SK-N-SH (cell line): ENCODE results near the gene ATRAID. TPM values are rescaled to one million over a fixed set of nuclear protein-coding genes. Genes with fewer than 3 reads are reported as not detected.
A peak's percentile ranks its signal among the peaks of the same experiment; 100 is the strongest.

Experiments
- CTCF ChIA-PET: fragments of 300-600, 350-600 bp; formaldehyde crosslinking; extraction: SDS; loops from one replicate; lab custom pipeline; 2021; lab: Yijun Ruan, JAX
- POLR2A ChIA-PET: fragments of 350-600 bp; sonication (Branson Sonifier 250); formaldehyde crosslinking; extraction: SDS; loops from one replicate; lab custom pipeline; 2020; ENCODE audit warnings: antibody characterized with exemption, inconsistent platforms; lab: Yijun Ruan, JAX
- DNase-seq: peaks from one replicate; pipeline ENCODE4 v3.0.0; 2012
- H2AFZ ChIP-seq: fragments of 200-600 bp; sonication (generic); 2 replicates; pipeline ENCODE4 v1.8.1; 2016; ENCODE audit warnings: antibody characterized with exemption, mild to moderate bottlenecking, low read depth
- H3F3A ChIP-seq: fragments of 200-600 bp; sonication (generic); replicated peaks from 2 replicates; pipeline ENCODE3; 2016; ENCODE audit warnings: antibody characterized with exemption, mild to moderate bottlenecking; ENCODE audit not compliant: insufficient read depth
- H3K27ac ChIP-seq, 2 experiments: fragments of 200-500 bp in 1 of 2; fragments of 200-600 bp in 1 of 2; sonication (Bioruptor generic) in 1 of 2; sonication (generic), shearing (Covaris generic) in 1 of 2; 2 replicates each; pipeline versions ENCODE4 v1.5.1 to v1.6.1; 2014 to 2016; ENCODE audit warnings: low read depth in 2 of 2, inconsistent platforms in 1 of 2, low read length in 1 of 2, mild to moderate bottlenecking in 1 of 2, mixed read lengths in 1 of 2
- H3K27me3 ChIP-seq: fragments of 200-600 bp; sonication (generic), shearing (Covaris generic); 2 replicates; pipeline ENCODE4 v1.6.1; 2016; ENCODE audit warnings: mixed run types; ENCODE audit not compliant: insufficient read depth
- H3K36me3 ChIP-seq, 2 experiments: fragments of 200-500 bp in 1 of 2; fragments of 200-600 bp in 1 of 2; sonication (Bioruptor generic) in 1 of 2; sonication (generic) in 1 of 2; replicated peaks in 1 of 2; 2 replicates each; pipeline versions ENCODE3 to v1.5.1; 2014 to 2016; ENCODE audit warnings: low read length in 1 of 2, mild to moderate bottlenecking in 1 of 2; ENCODE audit not compliant: insufficient read depth in 2 of 2, control insufficient read depth in 1 of 2
- H3K4me1 ChIP-seq, 2 experiments: fragments of 200-500 bp in 1 of 2; fragments of 200-600 bp in 1 of 2; sonication (Bioruptor generic) in 1 of 2; sonication (generic), shearing (Covaris generic) in 1 of 2; 2 replicates each; pipeline versions ENCODE4 v1.5.1 to v1.6.1; 2014 to 2016; ENCODE audit warnings: low read depth in 1 of 2, low read length in 1 of 2, mixed run types in 1 of 2; ENCODE audit not compliant: insufficient read depth in 2 of 2, control insufficient read depth in 1 of 2
- H3K4me2 ChIP-seq: fragments of 200-600 bp; sonication (generic), shearing (Covaris generic); 2 replicates; pipeline ENCODE4 v1.6.1; 2017; ENCODE audit warnings: mixed run types
- H3K4me3 ChIP-seq, 2 experiments: fragments of 200-500 bp in 1 of 2; fragments of 200-600 bp in 1 of 2; sonication (Bioruptor generic) in 1 of 2; sonication (generic), shearing (Covaris generic) in 1 of 2; 2 replicates each; pipeline versions ENCODE4 v1.5.1 to v1.8.1; 2014 to 2016; ENCODE audit warnings: low read depth in 2 of 2, inconsistent platforms in 1 of 2, low read length in 1 of 2, mild to moderate bottlenecking in 1 of 2, mixed read lengths in 1 of 2, moderate library complexity in 1 of 2
- H3K79me2 ChIP-seq: fragments of 200-600 bp; sonication (generic); 2 replicates; pipeline ENCODE4 v1.8.1; 2017; ENCODE audit warnings: mild to moderate bottlenecking; ENCODE audit not compliant: insufficient read depth
- H3K9ac ChIP-seq: fragments of 200-600 bp; sonication (generic); 2 replicates; pipeline ENCODE4 v1.6.1; 2017; ENCODE audit warnings: mixed run types
- H3K9me2 ChIP-seq: fragments of 200-600 bp; sonication (generic); 2 replicates; pipeline ENCODE4 v1.6.1; 2017; ENCODE audit warnings: mixed run types
- H3K9me3 ChIP-seq: fragments of 200-600 bp; sonication (generic); 2 replicates; pipeline ENCODE4 v1.6.1; 2017; ENCODE audit warnings: mixed run types, mild to moderate bottlenecking, moderate library complexity
- H4K20me1 ChIP-seq: fragments of 200-600 bp; sonication (generic); 2 replicates; pipeline ENCODE4 v1.6.1; 2017; ENCODE audit warnings: mild to moderate bottlenecking, mixed run types; ENCODE audit not compliant: insufficient read depth
- CHD2 ChIP-seq: fragments of 150-350 bp; IDR thresholded peaks from 2 replicates; pipeline ENCODE4 v1.6.1; 2018; ENCODE audit warnings: low read length; ENCODE audit not compliant: partially characterized antibody
- EP300 ChIP-seq, 2 experiments: IDR thresholded peaks; 2 replicates each; pipeline versions ENCODE4 v1.4.0 to v1.6.1; 2012; ENCODE audit warnings: borderline replicate concordance in 1 of 2, low read depth in 1 of 2, low read length in 1 of 2
- GABPA ChIP-seq: IDR thresholded peaks from 2 replicates; pipeline ENCODE4 v1.4.0; 2012; ENCODE audit warnings: low read depth, mild to moderate bottlenecking
- JUND ChIP-seq: IDR thresholded peaks from 2 replicates; pipeline ENCODE4 v1.4.0; 2012
- NFIC ChIP-seq: IDR thresholded peaks from 2 replicates; pipeline ENCODE4 v1.4.0; 2012; ENCODE audit warnings: borderline replicate concordance
- POLR2AphosphoS5 ChIP-seq: IDR thresholded peaks from 2 replicates; pipeline ENCODE4 v1.6.1; 2012; ENCODE audit warnings: low read depth, low read length
- RCOR1 ChIP-seq: fragments of 150-350 bp; IDR thresholded peaks from 2 replicates; pipeline ENCODE4 v1.6.1; 2017; ENCODE audit warnings: antibody characterized with exemption, low read length
- REST ChIP-seq: IDR thresholded peaks from 2 replicates; pipeline ENCODE4 v1.6.1; 2012; ENCODE audit warnings: mild to moderate bottlenecking, low read depth, low read length, moderate library complexity
- SIN3A ChIP-seq: IDR thresholded peaks from 2 replicates; pipeline ENCODE4 v1.6.1; 2012; ENCODE audit warnings: low read depth, mild to moderate bottlenecking, low read length, moderate library complexity, borderline replicate concordance
- SMC3 ChIP-seq: IDR thresholded peaks from 2 replicates; pipeline ENCODE4 v1.6.1; 2012; ENCODE audit warnings: low read depth, low read length, improper control_type of control experiment
- TAF1 ChIP-seq: IDR thresholded peaks from 2 replicates; pipeline ENCODE4 v1.6.1; 2012; ENCODE audit warnings: low read depth, mild to moderate bottlenecking, low read length, moderate library complexity, borderline replicate concordance
- YY1 ChIP-seq: IDR thresholded peaks from 2 replicates; pipeline ENCODE4 v1.4.0; 2012; ENCODE audit warnings: low read depth, mild to moderate bottlenecking
- WGBS: methylation state at CpG from one replicate; pipeline ENCODE4 v1.1.6; 2017; ENCODE audit warnings: low lambda C conversion rate; 5-methylcytosine and 5-hydroxymethylcytosine counted together
- polyA plus RNA-seq, 3 experiments: library from polyadenylated mRNA; depleted of rRNA; stranded (reverse); fragments of >200 nt; gene quantifications; 2 replicates each; pipeline ENCODE4 v1.2.3, GENCODE V29; 2012

ATRAID gene
- polyA plus RNA-seq, 1 of the 3 experiments (the other 2 are of a cell fraction): 289 TPM

GRCh38 chr2:27211943-27212625 is at the start of gene ATRAID, which contains the start of gene SLC5A6 (continued):
- TF ChIP-seq RCOR1 (no peak), NFIC (0 out of 2 replicates have a peak, but pooled peaks have one; percentile 45), REST (peak; percentile 38; the same call in 1 of the 2 replicates), CHD2 (peak; percentile 92), EP300 (IDR thresholded peaks at IDR 0.05; ENCODE audit: borderline replicate concordance in 1 of 2, low read depth in 1 of 2, low read length in 1 of 2) (no peak), YY1 (peak; percentile 92), GABPA (peak; percentile 78), POLR2AphosphoS5 (peak; percentile 97)

GRCh38 chr2:27162151-27163121 is 49.4 kb upstream of the ATRAID start:
- Histone ChIP-seq H3K9me2 (no peaks in the 10 kb centered on the region), H3K79me2 (no peaks in the 10 kb centered on the region), H3K36me3 (no peaks in the 10 kb centered on the region), H3K9me3 (no peaks in the 10 kb centered on the region), H3F3A (no peaks in the 10 kb centered on the region), H3K4me3 (no peak overlapping the region), H3K4me1 (no peaks in the 10 kb centered on the region), H3K27me3 (no peaks in the 10 kb centered on the region), H2AFZ (no peak overlapping the region), H3K27ac (no peak overlapping the region), H3K4me2 (no peak overlapping the region), H4K20me1 (no peaks in the 10 kb centered on the region), H3K9ac (no peak overlapping the region)
- CTCF ChIA-PET: interaction anchor here (0.6 to 6.9 kb wide), 3 partner anchors 8 to 117 kb away, joined by 4 to 58 read pairs (median 21); no protein-coding TSS in a partner anchor
- no peak for TF ChIP-seq YY1
- no peak for TF ChIP-seq SIN3A
- TF ChIP-seq JUND: no peak
- TF ChIP-seq SMC3: no peak
- no peak for TF ChIP-seq TAF1
- POLR2A ChIA-PET: no interaction called here
- WGBS: 75% methylated on average over 15 of the region's 15 CpGs
- no peak for DNase-seq
